ENCODE data around the gene CPLX1.

DNA sequence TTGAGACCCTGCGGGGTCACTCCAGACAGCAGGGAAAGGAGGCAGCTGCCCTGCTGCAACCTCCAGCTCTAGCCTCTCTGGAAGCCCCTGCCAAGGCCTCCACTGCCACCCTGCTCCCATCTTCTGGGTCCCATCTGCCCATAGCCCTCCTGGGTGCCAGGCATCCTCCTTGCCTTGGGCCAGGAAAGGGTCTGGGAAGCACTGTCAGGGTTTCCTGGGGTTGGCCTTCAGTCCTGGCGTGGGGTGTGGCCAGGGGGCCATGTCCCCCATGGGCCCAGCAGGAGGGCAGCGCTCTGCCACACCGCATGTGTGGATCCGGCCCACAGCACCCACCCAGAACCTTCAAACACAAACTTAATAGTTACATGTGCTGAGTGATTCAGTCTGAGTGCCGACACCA is 3.4 kb upstream of the CPLX1 start:
- no peak for TF ChIP-seq USF2 (CRISPR knock-in tag; IDR thresholded peaks at IDR 0.05)
- no peak for TF ChIP-seq E2F1 (CRISPR knock-in tag; IDR thresholded peaks at IDR 0.05)
- TF ChIP-seq, protein P1, sequence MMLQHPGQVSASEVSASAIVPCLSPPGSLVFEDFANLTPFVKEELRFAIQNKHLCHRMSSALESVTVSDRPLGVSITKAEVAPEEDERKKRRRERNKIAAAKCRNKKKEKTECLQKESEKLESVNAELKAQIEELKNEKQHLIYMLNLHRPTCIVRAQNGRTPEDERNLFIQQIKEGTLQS (CRISPR knock-in tag; conservative IDR thresholded peaks at IDR 0.05), result no peak
- no peak for TF ChIP-seq FOXP1 (CRISPR knock-in tag; IDR thresholded peaks at IDR 0.05; ENCODE audit: borderline replicate concordance)
- TF ChIP-seq CTCF (IDR thresholded peaks at IDR 0.05), result no peak
